Tracheal epithelial cell (primary cell): ENCODE results near the gene TUT4. TPM values are rescaled to one million over a fixed set of nuclear protein-coding genes. Genes with fewer than 3 reads are reported as not detected.

Experiments
- total RNA-seq: library from RNA; depleted of rRNA; stranded (reverse); fragments of >200 nt; gene quantifications from 2 replicates; pipeline ENCODE4 v1.2.1, GENCODE V29; 2014

The TUT4 gene, protein sequence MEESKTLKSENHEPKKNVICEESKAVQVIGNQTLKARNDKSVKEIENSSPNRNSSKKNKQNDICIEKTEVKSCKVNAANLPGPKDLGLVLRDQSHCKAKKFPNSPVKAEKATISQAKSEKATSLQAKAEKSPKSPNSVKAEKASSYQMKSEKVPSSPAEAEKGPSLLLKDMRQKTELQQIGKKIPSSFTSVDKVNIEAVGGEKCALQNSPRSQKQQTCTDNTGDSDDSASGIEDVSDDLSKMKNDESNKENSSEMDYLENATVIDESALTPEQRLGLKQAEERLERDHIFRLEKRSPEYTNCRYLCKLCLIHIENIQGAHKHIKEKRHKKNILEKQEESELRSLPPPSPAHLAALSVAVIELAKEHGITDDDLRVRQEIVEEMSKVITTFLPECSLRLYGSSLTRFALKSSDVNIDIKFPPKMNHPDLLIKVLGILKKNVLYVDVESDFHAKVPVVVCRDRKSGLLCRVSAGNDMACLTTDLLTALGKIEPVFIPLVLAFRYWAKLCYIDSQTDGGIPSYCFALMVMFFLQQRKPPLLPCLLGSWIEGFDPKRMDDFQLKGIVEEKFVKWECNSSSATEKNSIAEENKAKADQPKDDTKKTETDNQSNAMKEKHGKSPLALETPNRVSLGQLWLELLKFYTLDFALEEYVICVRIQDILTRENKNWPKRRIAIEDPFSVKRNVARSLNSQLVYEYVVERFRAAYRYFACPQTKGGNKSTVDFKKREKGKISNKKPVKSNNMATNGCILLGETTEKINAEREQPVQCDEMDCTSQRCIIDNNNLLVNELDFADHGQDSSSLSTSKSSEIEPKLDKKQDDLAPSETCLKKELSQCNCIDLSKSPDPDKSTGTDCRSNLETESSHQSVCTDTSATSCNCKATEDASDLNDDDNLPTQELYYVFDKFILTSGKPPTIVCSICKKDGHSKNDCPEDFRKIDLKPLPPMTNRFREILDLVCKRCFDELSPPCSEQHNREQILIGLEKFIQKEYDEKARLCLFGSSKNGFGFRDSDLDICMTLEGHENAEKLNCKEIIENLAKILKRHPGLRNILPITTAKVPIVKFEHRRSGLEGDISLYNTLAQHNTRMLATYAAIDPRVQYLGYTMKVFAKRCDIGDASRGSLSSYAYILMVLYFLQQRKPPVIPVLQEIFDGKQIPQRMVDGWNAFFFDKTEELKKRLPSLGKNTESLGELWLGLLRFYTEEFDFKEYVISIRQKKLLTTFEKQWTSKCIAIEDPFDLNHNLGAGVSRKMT (N-terminal part only)
- 20.0 and 28.1 TPM in 2 replicates for total RNA-seq

DNA sequence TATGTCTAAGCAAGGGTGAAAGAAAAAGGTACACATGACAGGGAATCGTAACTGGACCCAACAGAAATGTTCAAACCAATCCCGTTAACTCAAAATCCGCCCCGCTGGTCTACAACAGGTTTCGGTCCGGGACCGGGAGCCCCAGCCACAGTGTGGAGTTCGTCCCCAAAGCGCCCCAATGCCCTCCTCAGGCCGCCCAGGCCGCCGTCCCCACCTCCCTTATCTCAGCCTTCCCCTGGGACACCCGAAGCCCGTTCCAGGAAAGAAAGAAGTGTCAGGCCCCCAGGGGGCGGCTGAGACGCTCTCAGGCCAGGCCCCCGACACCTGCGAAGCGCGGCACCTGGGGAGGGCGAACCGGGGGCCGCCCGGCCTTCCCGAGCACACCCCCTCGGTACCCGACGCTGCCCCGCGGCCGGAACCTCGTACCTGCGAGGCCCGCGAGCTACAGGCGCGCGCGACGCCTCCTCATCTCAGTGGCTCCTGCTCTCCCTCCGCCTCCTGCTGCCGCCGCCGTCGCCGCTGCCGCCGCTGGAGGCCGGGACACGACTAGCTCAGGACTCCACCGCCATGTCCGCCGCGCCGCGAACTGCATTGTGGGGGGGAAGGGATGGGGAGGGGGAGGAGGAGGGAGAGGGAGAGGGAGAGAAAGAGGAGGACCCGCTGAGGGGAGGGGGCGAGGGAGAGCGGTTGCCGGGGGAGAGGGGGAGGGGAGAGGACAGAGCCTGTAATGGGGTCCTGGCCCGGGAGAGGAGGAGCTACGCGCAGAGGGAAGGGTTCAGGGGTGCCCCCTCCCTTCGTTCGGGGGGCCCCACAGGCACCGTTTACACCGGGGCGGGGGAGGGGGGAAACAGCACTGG lies at the start of gene TUT4:
TSS of gene TUT4 (minus strand) at position 588 of the 857 bp plus-strand sequence. CDS start 26,812 bp downstream, outside the sequence.

DNA sequence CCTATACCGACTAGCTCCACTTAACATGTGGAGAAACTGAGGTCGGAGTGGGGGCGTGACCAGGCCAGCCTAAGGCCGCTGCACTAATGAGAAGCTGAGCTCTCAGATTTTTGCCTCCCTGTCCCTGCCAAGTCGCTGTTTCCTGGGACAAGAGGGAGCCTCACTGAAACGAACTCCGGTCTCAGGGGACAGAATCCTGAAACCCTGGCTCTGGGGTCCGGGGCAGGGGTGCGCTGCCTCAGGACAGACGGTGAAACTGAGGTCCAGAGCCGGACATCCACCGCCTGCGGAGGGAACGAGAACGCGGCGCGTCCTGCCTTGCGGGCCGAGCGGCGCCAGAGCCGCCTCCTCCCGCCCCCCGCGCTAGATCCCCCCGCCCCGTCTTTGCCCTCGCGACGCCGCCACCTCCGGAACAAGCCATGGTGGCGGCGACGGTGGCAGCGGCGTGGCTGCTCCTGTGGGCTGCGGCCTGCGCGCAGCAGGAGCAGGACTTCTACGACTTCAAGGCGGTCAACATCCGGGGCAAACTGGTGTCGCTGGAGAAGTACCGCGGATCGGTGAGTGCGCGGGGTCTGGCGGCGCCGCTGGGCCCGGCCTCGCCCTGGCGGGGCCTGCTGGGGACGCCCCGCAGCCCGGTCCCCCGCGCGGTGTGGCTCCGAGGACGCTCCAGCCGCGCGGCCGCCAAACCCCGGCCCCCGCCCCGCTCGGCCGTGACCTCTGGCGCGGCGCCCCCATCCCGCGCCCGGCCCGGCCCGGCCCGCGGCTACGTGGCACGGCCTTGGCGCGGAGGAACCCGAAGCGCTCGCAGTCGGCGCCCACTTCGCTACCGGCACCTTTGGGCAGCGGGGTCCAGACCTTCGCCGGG lies 49.3 kb upstream of the TUT4 start, which contains the start of gene GPX7:
TSS of gene GPX7 (plus strand) at position 381 of the 865 bp plus-strand sequence. CDS start at position 420, 39 bp downstream.

DNA sequence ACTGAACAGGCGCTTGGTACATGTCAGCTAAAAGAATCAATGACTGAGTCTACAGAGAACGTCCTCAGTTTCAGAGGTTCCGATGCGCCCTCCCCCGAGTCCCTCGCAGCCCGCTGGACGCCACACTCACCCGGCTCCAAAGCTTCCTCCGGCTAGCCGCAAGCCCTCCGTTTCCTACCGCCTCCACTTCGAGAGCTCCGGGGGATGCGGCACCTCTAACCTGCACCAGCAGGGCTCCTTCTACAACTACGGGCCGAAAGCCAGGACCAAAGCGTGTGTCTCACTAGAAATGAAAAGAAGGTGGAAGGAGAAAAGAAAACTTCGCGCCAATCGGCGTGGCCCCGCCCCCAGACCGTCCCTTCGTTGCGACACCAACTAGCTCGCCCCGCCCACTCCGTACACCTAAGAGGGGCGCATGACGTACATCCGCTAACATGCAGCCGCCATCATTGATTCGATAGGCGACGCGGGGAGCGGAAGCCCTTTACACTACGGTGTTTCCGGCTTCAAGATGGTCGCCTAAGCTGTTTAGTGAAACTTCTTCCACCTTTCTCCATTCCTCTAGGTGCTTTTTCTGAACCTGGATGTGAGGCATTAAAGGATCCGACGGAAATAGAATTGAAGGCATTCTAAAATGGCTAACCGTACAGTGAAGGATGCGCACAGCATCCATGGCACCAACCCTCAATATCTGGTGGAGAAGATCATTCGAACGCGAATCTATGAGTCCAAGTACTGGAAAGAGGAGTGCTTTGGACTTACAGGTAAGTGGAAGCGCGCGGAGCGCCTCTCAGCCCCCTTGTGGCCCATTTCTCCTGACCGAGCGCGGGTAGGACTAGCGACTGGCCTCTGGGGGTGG lies 148.5 kb downstream of the TUT4 start, which contains the start of the genes ORC1 and PRPF38A:
TSS of gene ORC1 (minus strand) at position 308 of the 859 bp plus-strand sequence. CDS start 2,200 bp downstream, outside the sequence.
TSS of gene PRPF38A (plus strand) at position 487 of the 859 bp plus-strand sequence. CDS start at position 635, 148 bp downstream.

Other genes starting within 250 kb of the TUT4 start
- gene CC2D1B, start 186.9 kb downstream of the TUT4 start, total RNA-seq, result 23.4 and 33.0 TPM in 2 replicates
- 0.64 and 0.96 TPM in 2 replicates for gene ORC1, start 148.7 kb downstream of the TUT4 start, total RNA-seq
- 5.1 and 5.5 TPM in 2 replicates for gene PRPF38A, start 148.5 kb downstream of the TUT4 start, total RNA-seq
- 2.3 and 6.0 TPM in 2 replicates for gene GPX7, start 49.3 kb upstream of the TUT4 start, total RNA-seq
- gene SHISAL2A, start 80.1 kb upstream of the TUT4 start, total RNA-seq, result not detected in 2 replicates
- gene COA7, start 145.3 kb upstream of the TUT4 start, total RNA-seq, result 10.4 and 12.0 TPM in 2 replicates
- 28.4 and 31.1 TPM in 2 replicates for gene ZYG11B, start 173.4 kb upstream of the TUT4 start, total RNA-seq